K562 (cell line): Measurements from ENCODE around the gene ZSCAN26. TPM values are rescaled to one million over a fixed set of nuclear protein-coding genes. Genes with fewer than 3 reads are reported as not detected.

Experiments
- CBFA2T3 ChIP-seq: fragments of 450-650 bp; IDR thresholded peaks from 2 replicates; pipeline ENCODE4 v1.6.1; 2017
- DDX20 ChIP-seq: fragments of 450-650 bp; IDR thresholded peaks from 2 replicates; pipeline ENCODE4 v1.6.1; 2016; ENCODE audit warnings: missing genetic modification characterization, low read depth, mild to moderate bottlenecking, missing compliant biosample characterization, moderate library complexity
- DPF2 ChIP-seq: fragments of 450-650 bp; IDR thresholded peaks from 2 replicates; pipeline ENCODE4 v1.6.1; 2016
- EWSR1 ChIP-seq: fragments of 450-650 bp; IDR thresholded peaks from 2 replicates; pipeline ENCODE4 v1.6.1; 2018; ENCODE audit warnings: borderline replicate concordance, mild to moderate bottlenecking, low read depth, moderate library complexity; ENCODE audit not compliant: partially characterized antibody
- SREBF1 ChIP-seq: fragments of 150-350 bp; IDR thresholded peaks from 2 replicates; pipeline ENCODE4 v1.6.1; 2014; ENCODE audit warnings: antibody characterized with exemption, low read depth, low read length, borderline replicate concordance
- polyA plus RNA-seq, 8 experiments: library from polyadenylated mRNA; depleted of rRNA in 4 of 8; stranded (reverse) in 5 of 8; unstranded in 3 of 8; fragments of >200 nt; fragmentation: Nextera tagmentation in 2 of 8; fragmentation: Illumina TruSeq in 1 of 8; extraction: Ambion mirVana in 2 of 8; extraction: Trizol in 1 of 8; gene quantifications; 2 replicates each; pipeline versions ENCODE4 v1.2.1 to v1.2.3, GENCODE V29; 2011 to 2014; ENCODE audit warnings: inconsistent platforms in 1 of 8, missing spikeins in 1 of 8
- total RNA-seq, 7 experiments: library from RNA; depleted of rRNA in 6 of 7; stranded (reverse); fragments of >200 nt in 6 of 7; fragmentation: Illumina TruSeq in 2 of 7; extraction: Trizol in 2 of 7; gene quantifications; 2 replicates each; pipeline versions ENCODE4 v1.2.1 to v1.2.3, GENCODE V29; 2011 to 2021; ENCODE audit warnings: low replicate concordance in 1 of 7
- TF ChIP-seq, protein P1 (sequence below), 2 experiments: fragments of 450-650 bp; IDR thresholded peaks; 2 replicates each; pipeline ENCODE4 v1.6.1; 2016; ENCODE audit warnings: mild to moderate bottlenecking in 2 of 2, borderline replicate concordance in 1 of 2, low read depth in 1 of 2, moderate library complexity in 1 of 2
- TF ChIP-seq, protein P2 (sequence below): fragments of 200-600 bp; sonication (generic); IDR thresholded peaks from one replicate; pipeline ENCODE4 v1.6.1; 2012; ENCODE audit warnings: mild to moderate bottlenecking, low read depth, low read length, inconsistent platforms

The ZSCAN26 gene
- total and polyA plus RNA-seq, 9 of the 15 experiments (the other 6 are each of a cell fraction or from before 2014, with no cell fraction given): 5.9 to 14.2 (median 10.5) TPM

DNA sequence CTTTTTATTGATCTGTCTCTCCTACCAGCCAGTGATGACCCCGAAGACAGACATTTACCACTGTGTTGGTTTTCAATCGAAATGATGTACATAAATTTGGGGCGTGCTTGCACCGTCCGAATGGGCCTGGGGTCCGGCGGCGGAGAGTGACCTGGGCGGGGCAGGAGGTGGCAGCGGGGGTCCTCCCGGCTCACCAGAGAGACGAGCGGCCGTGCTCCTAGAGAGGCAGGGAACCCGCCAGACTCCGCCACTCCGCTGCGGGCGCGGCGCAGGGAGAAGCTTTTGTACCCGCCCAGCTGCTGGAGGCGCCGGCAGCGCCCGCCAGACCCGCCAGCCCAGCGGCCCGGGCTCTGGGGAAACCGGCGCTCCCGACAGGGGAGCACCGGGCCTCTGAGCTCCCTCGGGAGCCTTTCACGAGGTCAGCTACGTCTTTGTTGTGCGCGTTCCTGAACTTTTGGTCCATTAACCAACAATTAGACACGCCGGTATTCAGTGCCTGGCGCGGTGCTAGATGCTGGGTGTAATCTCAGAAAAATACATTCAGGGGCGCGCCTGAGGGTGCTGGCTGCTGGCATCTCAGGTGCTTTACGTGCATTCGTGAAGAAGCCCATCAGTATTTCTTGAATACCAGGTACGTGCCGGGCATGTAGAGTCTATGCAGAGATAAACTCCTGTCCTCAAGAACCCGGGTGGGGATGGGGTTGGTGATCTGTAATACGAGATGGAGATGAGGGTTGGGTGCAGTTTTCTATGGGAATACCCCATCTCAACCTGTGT, 14.5 kb downstream of the ZSCAN26 start, which contains the start of gene PGBD1 (continued):
- no peak for TF ChIP-seq SREBF1
- TF ChIP-seq CBFA2T3: 0 out of 2 replicates have a peak, but pooled peaks have one; percentile 8
- TF ChIP-seq DPF2: no peak
- TF ChIP-seq, protein P1, sequence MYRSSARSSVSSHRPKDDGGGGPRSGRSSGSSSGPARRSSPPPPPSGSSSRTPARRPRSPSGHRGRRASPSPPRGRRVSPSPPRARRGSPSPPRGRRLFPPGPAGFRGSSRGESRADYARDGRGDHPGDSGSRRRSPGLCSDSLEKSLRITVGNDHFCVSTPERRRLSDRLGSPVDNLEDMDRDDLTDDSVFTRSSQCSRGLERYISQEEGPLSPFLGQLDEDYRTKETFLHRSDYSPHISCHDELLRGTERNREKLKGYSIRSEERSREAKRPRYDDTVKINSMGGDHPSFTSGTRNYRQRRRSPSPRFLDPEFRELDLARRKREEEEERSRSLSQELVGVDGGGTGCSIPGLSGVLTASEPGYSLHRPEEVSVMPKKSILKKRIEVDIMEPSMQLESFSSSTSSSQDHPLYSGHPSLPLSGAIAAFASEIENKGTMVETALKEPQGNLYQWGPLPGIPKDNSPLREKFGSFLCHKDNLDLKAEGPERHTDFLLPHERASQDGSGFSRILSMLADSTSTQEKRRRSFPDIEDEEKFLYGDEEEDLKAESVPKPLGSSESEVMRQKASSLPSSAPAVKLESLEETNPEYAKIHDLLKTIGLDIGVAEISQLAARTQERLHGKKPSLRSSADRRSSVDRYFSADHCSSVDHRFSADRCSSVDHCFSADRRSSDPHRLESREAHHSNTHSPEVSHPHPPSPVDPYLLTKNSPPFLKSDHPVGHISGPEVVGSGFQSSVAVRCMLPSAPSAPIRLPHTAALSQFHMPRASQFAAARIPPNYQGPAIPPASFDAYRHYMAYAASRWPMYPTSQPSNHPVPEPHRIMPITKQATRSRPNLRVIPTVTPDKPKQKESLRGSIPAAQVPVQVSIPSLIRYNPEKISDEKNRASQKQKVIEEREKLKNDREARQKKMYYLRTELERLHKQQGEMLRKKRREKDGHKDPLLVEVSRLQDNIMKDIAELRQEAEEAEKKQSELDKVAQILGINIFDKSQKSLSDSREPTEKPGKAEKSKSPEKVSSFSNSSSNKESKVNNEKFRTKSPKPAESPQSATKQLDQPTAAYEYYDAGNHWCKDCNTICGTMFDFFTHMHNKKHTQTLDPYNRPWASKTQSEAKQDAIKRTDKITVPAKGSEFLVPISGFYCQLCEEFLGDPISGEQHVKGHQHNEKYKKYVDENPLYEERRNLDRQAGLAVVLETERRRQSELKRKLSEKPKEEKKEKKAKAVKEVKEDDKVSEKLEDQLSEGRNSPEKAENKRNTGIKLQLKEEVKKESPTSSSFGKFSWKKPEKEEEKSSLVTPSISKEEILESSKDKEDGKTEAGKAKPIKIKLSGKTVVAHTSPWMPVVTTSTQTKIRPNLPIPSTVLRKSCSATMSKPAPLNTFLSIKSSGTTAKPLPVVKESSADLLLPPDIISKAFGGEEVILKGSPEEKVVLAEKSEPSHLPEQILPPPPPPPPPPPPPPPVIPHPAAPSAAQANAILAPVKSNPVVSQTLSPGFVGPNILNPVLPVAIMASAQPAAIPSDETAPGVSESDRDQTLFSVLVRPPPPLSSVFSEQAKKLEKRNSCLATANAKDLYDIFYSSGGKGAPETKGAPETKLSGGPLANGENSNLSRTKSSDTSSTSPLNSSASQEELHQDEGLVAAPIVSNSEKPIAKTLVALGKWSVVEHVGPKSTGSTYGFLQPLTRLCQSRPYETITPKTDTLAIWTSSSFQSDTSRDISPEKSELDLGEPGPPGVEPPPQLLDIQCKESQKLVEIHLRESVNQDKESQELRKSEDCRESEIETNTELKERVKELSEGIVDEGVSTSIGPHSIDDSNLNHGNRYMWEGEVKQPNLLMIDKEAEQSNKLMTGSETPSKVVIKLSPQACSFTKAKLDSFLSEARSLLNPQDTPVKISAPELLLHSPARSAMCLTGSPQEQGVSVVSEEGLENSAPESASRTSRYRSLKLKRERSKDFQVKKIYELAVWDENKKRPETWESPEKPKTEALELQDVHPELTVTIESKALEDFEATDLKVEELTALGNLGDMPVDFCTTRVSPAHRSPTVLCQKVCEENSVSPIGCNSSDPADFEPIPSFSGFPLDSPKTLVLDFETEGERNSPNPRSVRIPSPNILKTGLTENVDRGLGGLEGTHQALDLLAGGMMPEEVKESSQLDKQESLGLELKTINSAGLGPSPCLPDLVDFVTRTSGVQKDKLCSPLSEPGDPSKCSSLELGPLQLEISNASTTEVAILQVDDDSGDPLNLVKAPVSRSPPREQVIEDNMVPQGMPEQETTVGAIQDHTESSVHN (IDR thresholded peaks at IDR 0.05; ENCODE audit: borderline replicate concordance in 1 of 2, low read depth in 1 of 2): no peak
- TF ChIP-seq, protein P2, sequence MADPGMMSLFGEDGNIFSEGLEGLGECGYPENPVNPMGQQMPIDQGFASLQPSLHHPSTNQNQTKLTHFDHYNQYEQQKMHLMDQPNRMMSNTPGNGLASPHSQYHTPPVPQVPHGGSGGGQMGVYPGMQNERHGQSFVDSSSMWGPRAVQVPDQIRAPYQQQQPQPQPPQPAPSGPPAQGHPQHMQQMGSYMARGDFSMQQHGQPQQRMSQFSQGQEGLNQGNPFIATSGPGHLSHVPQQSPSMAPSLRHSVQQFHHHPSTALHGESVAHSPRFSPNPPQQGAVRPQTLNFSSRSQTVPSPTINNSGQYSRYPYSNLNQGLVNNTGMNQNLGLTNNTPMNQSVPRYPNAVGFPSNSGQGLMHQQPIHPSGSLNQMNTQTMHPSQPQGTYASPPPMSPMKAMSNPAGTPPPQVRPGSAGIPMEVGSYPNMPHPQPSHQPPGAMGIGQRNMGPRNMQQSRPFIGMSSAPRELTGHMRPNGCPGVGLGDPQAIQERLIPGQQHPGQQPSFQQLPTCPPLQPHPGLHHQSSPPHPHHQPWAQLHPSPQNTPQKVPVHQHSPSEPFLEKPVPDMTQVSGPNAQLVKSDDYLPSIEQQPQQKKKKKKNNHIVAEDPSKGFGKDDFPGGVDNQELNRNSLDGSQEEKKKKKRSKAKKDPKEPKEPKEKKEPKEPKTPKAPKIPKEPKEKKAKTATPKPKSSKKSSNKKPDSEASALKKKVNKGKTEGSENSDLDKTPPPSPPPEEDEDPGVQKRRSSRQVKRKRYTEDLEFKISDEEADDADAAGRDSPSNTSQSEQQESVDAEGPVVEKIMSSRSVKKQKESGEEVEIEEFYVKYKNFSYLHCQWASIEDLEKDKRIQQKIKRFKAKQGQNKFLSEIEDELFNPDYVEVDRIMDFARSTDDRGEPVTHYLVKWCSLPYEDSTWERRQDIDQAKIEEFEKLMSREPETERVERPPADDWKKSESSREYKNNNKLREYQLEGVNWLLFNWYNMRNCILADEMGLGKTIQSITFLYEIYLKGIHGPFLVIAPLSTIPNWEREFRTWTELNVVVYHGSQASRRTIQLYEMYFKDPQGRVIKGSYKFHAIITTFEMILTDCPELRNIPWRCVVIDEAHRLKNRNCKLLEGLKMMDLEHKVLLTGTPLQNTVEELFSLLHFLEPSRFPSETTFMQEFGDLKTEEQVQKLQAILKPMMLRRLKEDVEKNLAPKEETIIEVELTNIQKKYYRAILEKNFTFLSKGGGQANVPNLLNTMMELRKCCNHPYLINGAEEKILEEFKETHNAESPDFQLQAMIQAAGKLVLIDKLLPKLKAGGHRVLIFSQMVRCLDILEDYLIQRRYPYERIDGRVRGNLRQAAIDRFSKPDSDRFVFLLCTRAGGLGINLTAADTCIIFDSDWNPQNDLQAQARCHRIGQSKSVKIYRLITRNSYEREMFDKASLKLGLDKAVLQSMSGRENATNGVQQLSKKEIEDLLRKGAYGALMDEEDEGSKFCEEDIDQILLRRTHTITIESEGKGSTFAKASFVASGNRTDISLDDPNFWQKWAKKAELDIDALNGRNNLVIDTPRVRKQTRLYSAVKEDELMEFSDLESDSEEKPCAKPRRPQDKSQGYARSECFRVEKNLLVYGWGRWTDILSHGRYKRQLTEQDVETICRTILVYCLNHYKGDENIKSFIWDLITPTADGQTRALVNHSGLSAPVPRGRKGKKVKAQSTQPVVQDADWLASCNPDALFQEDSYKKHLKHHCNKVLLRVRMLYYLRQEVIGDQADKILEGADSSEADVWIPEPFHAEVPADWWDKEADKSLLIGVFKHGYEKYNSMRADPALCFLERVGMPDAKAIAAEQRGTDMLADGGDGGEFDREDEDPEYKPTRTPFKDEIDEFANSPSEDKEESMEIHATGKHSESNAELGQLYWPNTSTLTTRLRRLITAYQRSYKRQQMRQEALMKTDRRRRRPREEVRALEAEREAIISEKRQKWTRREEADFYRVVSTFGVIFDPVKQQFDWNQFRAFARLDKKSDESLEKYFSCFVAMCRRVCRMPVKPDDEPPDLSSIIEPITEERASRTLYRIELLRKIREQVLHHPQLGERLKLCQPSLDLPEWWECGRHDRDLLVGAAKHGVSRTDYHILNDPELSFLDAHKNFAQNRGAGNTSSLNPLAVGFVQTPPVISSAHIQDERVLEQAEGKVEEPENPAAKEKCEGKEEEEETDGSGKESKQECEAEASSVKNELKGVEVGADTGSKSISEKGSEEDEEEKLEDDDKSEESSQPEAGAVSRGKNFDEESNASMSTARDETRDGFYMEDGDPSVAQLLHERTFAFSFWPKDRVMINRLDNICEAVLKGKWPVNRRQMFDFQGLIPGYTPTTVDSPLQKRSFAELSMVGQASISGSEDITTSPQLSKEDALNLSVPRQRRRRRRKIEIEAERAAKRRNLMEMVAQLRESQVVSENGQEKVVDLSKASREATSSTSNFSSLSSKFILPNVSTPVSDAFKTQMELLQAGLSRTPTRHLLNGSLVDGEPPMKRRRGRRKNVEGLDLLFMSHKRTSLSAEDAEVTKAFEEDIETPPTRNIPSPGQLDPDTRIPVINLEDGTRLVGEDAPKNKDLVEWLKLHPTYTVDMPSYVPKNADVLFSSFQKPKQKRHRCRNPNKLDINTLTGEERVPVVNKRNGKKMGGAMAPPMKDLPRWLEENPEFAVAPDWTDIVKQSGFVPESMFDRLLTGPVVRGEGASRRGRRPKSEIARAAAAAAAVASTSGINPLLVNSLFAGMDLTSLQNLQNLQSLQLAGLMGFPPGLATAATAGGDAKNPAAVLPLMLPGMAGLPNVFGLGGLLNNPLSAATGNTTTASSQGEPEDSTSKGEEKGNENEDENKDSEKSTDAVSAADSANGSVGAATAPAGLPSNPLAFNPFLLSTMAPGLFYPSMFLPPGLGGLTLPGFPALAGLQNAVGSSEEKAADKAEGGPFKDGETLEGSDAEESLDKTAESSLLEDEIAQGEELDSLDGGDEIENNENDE: no peak
- no peak for TF ChIP-seq DDX20 (tag)
- no peak for TF ChIP-seq EWSR1
